ENCODE results near the gene TOP1.
A peak's percentile ranks its signal among the peaks of the same experiment; 100 is the strongest.

The TOP1 gene

DNA sequence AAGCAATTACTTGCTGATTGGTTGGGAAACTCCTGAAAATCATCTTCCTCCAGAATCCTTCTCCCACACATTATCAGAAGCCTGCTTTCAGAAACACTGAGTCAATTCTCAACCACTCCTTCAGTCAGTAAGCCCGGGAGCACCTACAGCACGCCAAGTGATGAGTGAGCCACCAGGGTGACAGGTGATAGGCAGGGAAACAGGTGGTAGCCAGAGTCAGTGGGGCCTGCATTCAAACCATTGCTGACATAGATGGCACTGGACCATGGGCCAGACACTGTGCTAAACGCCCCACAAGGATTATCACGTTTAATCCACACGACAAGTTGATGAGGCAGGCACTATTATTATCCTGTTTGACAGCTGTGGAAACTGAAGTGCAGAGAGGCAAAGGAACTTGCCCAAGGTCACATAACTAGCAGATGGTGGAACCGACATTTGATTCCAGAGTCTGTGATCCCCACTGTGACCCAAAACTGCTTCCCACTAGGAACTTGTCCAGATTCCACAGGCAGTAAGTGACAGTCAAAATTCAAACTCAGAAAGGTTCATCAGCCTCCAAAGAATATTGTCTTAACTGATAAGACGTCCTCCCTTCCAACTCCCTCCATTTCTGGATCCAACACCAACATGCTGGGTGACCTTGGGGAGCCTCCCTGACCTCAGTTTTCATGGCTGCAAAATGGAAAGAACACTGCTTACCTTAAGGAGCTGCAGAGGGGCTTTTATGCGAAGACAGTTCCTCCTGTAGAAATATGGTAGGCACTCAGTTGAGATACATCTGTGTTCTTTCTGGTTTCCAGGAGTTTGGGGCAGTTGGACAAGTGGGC, 23.9 kb upstream of the TOP1 start:
- DNase-seq, result no peak

DNA sequence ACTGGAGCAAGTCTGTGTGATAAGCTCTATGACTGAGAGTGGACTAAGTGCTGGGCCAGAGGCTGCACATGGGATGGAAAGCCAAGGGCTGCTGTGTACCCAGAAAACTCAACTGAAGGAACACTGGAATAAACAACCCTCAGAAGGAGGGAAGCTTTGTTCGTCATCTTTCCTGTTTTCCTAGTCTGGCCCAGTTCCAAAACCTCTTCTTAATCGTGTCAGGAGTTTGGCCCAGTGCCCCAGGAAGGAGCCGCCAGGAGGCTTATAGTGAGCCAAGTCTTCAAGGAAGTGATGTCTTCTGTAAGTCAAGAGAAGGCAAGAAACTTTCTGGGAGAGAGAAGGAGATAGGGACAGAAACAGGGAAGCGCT, 23.3 kb upstream of the TOP1 start:
- DNase-seq, result no peak

GRCh38 chr20:41006126-41006935, 22.3 kb upstream of the TOP1 start:
- no peak for DNase-seq

DNA sequence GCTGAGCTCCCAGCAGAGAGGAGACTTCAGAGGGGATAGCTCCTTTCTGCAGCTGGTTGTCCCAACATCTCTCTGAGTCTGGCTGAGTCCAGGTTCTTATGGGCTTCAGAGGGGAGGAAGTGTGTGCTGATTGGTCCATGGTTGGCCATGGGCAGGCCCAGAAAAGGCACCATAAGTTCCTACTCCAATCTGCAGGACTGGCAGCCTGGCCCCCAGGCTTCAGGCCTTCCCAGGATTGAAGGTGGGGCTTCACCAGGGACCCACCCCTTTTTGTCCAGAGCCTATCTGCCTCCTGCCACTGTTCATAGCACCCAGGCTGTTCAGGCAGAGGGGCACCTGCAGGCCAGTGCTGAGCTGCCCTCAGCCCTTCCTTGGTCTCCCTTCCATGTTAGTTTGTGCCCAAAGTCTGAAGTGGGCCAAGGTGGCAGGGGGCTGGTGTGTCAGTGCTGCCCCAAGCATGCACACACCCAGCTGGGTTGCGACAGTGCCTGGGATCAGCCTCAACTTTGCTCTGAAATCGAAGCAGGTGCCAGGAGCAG, 21.6 kb upstream of the TOP1 start:
- no peak for DNase-seq

DNA sequence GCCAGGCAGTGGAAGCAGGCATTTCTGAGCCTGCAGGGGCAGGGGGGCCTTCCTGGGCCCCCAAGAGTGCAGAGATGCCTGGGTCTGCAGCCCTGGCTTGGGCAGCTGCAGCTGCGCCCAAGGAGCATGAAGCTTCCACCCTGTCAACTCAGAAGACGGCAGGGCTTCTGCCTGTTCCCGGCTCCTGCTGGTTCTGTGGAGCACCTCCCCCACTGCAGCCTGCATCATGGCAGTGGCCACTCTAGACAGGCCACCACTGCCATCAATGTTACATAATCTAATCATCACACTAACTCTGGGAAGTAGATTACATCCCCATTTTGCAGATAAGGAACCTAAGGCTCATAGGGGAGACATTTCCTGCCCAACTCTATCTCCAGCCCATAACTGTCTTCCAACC, 21.1 kb upstream of the TOP1 start:
- no peak for DNase-seq

DNA sequence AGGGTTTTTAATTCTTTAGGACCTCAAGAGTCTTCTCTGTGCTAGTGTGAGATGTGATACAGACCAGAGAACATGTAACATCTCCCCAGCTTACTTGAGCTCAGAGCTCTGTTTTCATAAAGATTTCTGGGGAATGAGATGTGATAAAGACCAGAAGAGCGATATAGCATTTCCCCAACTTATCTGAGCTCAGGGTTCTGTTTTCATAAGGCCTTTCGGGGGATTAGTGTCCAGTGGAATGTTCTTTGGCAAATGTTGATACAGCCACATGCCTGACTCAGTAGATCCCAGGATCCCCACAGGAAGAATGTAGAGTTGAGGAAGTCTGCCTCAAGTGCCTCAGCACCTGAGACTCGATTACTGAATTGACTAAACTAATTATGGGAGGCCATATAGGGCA, 18.7 kb upstream of the TOP1 start:
- no peak for DNase-seq

DNA sequence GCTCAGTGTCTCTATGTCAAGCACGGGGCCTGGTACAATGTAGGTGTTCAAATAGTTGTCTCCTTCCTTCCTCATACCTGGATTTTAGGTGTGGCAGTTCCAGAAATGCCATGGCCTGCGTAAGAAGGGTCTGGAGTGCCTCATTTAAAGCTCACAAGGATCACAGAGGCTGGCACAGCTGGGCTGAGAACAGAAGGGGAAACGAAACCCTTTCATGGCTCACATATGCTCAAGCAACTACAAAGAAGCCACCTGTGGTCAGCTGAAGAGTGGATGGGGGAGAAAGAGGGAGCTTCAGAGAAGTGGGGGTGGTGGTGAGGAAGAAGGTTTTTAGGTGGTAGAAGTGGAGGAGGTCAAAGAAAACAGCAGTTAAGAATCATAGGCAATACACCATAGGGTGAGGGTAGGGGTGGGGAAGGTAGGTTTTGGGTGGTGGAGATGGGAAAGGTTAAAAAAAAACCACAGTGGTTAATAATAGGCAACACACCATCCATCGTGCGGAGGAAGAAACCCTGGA, 17.0 kb upstream of the TOP1 start:
- no peak for DNase-seq

DNA sequence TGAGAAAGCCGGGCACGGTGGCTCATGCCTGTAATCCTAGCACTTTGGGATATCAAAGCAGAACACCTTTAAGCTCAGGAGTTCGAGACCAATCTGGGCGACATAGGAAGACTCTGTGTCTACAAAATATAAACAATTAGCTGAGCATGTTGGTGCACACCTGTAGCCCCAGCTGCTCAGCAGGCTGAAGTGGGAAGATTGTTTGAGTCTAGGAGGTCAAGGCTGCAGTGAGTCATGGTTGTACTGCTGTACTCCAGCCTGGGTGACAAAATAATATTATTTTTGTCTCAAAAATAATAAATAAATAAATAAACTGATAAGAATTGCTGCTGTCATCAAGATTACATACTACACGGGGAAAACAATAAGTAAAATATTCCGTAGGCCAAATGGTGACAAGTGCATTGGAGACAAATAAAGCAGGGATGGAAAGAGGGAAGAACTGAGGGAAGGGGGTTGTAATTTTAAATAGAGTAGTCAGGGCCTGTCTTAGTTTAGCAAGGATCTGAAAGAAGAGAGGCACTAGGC, 14.0 kb upstream of the TOP1 start:
- DNase-seq, result no peak

- DNase-seq, result no peak
Measured at GRCh38 chr20:41017448-41018042, 11.1 kb upstream of the TOP1 start.

DNA sequence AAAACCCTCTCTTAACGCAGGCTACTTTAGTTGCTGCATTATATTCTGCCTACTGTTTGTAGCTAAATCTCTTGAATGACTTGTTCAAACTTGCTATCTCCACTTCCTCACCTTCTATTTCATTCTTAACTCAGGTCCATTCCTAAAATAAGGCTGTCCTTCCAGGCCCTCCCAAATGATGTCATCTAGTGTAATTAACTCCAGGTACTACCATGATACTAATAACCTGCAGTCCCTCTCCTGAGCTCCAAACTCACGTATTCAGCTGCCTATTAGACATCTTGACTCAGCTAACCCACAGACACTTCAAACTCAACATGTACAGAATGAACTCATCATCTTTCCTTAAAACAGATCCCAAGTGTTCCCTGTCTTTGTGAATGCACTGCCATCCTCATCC, 10.5 kb upstream of the TOP1 start:
- no peak for DNase-seq

GRCh38 chr20:41023549-41023948, 5.1 kb upstream of the TOP1 start:
- DNase-seq, result no peak

DNA sequence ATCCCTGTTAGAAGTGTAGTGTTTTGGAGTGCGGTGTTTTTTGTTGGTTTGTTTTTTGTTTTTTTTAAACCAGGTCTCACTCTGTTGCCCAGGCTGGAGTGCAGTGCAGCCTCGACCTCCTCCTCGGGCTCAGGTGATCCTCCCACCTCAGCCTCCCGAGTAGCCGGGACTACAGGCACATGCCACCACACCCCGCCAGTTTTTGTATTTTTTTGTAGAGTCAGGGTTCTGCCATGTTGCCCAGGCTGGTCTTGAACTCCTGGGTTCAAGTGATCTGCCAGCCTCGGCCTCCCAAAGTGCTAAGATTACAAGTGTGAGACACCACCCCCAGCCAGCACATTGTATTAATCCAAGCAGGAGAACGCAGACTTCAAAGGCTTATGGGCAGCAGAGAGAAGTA, 1.3 kb upstream of the TOP1 start:
- no peak for DNase-seq

- no peak for DNase-seq
Measured at GRCh38 chr20:41027872-41028358, 707 bp upstream of the TOP1 start.

DNA sequence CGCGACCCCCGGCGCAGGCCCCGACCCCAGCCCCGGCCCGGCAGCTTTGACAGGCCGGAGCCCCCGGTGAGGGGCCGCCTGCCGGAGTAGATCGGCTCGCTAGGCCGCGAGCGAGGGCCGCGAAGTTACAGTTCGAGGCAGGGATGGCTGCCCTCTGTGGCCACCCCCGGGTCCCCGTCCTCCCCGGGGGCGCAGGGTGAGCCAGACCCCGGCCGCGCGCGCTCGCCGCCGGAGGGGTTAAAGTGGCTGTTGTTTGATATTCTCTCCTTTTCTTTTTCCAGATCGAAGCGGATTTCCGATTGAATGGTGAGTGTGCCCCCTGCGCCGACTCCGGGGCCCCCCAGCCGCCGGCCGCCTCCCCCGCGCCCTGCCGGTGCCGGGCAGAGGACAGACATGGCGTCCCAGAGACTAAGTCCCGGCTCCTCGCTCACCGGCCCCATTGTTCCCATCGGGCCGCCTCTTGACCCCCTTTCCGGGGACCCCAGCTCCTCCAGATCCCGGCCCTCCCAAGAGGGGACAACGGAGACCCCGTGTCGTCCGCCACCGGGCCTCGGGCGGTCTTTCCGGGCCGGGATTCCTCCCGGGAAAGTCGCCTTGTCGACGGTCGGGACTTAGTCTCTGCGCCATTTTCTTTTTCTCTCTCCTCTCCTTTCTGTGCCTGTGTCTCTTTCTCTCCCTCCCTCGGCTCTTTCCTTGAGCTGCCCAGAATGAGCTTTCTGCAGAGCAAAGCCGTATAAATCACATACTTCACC, 704 bp downstream of the TOP1 start:
- DNase-seq, result peak; percentile 30

GRCh38 chr20:41030061-41030460, 1.4 kb downstream of the TOP1 start:
- DNase-seq, result no peak

GRCh38 chr20:41030531-41031242, 2.1 kb downstream of the TOP1 start:
- DNase-seq, result no peak

DNA sequence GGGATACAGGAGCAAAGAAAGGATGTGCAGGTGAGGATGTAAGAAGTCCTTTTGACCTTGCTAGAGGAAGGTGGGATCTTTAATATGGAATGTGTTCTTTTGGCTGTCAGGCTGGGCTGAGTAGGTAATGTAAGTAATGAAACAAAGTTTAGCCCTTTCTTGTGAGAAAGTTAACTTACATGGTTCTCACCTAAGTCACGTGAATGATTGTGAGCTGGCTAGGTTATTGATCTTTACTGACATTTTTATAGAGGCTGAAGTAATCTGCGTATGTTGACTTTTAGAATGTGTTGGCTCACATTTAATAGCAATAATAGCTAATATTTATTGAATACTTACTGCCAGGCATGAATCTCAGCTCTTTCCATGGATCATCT, 2.6 kb downstream of the TOP1 start:
- no peak for DNase-seq

DNA sequence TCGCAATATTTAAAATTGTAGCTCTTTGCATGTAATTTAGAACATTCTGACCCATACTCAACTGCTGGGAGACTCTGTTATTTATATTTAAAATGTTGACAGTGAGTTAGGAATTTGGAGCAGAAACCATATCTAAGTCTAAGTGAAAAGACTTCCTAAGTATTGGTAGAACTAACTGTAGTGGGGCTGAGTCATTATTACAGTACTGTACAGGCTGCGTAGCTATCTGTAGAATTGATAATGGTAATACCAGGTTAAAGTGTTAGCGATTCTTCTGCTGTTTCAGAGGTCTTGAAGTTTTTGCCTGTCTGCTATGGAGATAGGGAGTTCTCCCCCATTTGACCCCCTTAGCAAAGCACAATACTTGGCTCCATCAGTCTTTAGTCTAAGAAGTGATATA, 3.6 kb downstream of the TOP1 start:
- no peak for DNase-seq

GRCh38 chr20:41034239-41034638, 5.6 kb downstream of the TOP1 start:
- no peak for DNase-seq

- DNase-seq, result no peak
Measured at GRCh38 chr20:41035207-41035606, 6.6 kb downstream of the TOP1 start.

DNA sequence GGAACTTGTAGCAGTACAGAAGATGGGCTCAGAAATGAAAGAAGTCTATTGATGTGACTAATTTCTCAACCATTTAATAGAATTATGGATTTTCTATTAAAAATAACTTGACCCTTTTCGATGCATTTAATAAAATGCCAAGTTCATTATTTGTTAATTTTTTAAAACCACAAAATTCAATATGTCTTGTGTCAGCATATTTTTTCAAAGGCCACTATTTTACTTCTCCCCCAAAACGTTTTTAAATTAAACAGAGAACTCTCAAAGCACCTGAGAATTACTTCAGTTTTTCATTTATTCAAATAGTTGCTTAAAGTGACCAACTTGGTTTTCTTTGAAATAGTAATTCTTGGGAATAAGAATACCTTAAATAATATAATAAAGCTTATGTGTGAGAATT, 8.6 kb downstream of the TOP1 start:
- no peak for DNase-seq

Measured in activated gamma-delta T cell (primary cell).